K562 (cell line): ENCODE results near the gene MYO3B. TPM values are rescaled to one million over a fixed set of nuclear protein-coding genes. Genes with fewer than 3 reads are reported as not detected.
A peak's percentile ranks its signal among the peaks of the same experiment; 100 is the strongest.

ENCODE experiments used
- ARNT ChIP-seq, 2 experiments: fragments of 450-650 bp; IDR thresholded peaks; 2 replicates each; pipeline ENCODE4 v1.6.1; 2016; ENCODE audit warnings: mild to moderate bottlenecking in 1 of 2
- ATF7 ChIP-seq: fragments of 450-650 bp; IDR thresholded peaks from 2 replicates; pipeline ENCODE4 v1.7.1; 2014; ENCODE audit warnings: mild to moderate bottlenecking, moderate library complexity
- BCLAF1 ChIP-seq, 2 experiments: fragments of 450-650 bp in 1 of 2; IDR thresholded peaks; 2 replicates each; pipeline ENCODE4 v1.6.1; 2011 to 2017; ENCODE audit warnings: low read depth in 2 of 2, antibody characterized with exemption in 1 of 2, borderline replicate concordance in 1 of 2, low read length in 1 of 2, mild to moderate bottlenecking in 1 of 2, mixed read lengths in 1 of 2; ENCODE audit not compliant: control insufficient read depth in 1 of 2
- CHAMP1 ChIP-seq: fragments of 450-650 bp; IDR thresholded peaks from 2 replicates; pipeline ENCODE4 v1.6.1; 2016; ENCODE audit warnings: mild to moderate bottlenecking
- E2F5 ChIP-seq: sonication (generic); formaldehyde crosslinking; IDR thresholded peaks from 2 replicates; pipeline ENCODE4 v1.8.0; 2022; ENCODE audit warnings: mild to moderate bottlenecking, missing genetic modification reagents
- FOXM1 ChIP-seq, 2 experiments: fragments of 450-650 bp in 1 of 2; sonication (generic) in 1 of 2; formaldehyde crosslinking in 1 of 2; IDR thresholded peaks; 2 replicates each; pipeline versions ENCODE4 v1.6.1 to v1.9.0; 2017 to 2022; ENCODE audit warnings: low read depth in 2 of 2, mild to moderate bottlenecking in 2 of 2, missing genetic modification reagents in 1 of 2, moderate library complexity in 1 of 2
- GTF3C2 ChIP-seq: IDR thresholded peaks from 3 replicates; pipeline ENCODE4 v1.6.1; 2011; ENCODE audit warnings: borderline replicate concordance, mild to moderate bottlenecking, moderate library complexity; ENCODE audit not compliant: insufficient read length; ENCODE audit errors: extremely low read depth
- JUND ChIP-seq, 2 experiments: IDR thresholded peaks; 2 replicates in 1 of 2; 3 replicates in 1 of 2; pipeline ENCODE4 v1.6.1; 2011; ENCODE audit warnings: borderline replicate concordance in 2 of 2, low read depth in 2 of 2, low read length in 2 of 2, improper control_type of control experiment in 1 of 2, missing biosample characterization in 1 of 2, missing genetic modification characterization in 1 of 2, missing genetic modification reagents in 1 of 2
- MEIS2 ChIP-seq: fragments of 450-650 bp; IDR thresholded peaks from 2 replicates; pipeline ENCODE4 v1.6.1; 2014; ENCODE audit warnings: mild to moderate bottlenecking; ENCODE audit not compliant: partially characterized antibody
- PML ChIP-seq: IDR thresholded peaks from 2 replicates; pipeline ENCODE4 v1.6.1; 2012; ENCODE audit warnings: low read length, inconsistent platforms
- POLR2H ChIP-seq: IDR thresholded peaks from 2 replicates; pipeline ENCODE4 v1.6.1; 2016; ENCODE audit warnings: missing genetic modification characterization, low read depth, mild to moderate bottlenecking, control low read depth, missing compliant biosample characterization, moderate library complexity
- XRCC4 ChIP-seq: IDR thresholded peaks from one replicate; pipeline ENCODE4 v1.6.1; 2011; ENCODE audit not compliant: insufficient read depth, insufficient read length; ENCODE audit errors: extremely low read depth
- ZBTB7A ChIP-seq: IDR thresholded peaks from 2 replicates; pipeline ENCODE4 v1.6.1; 2011; ENCODE audit warnings: low read depth, mild to moderate bottlenecking, low read length, moderate library complexity, borderline replicate concordance; ENCODE audit not compliant: control insufficient read depth
- ZNF165 ChIP-seq: fragments of 250-450 bp; sonication (Bioruptor Pico); IDR thresholded peaks from 2 replicates; pipeline ENCODE4 v1.4.0; 2020; ENCODE audit warnings: borderline replicate concordance
- ZNF263 ChIP-seq: sonication (generic); formaldehyde crosslinking; IDR thresholded peaks from 2 replicates; pipeline ENCODE4 v1.8.0; 2022; ENCODE audit warnings: mild to moderate bottlenecking, missing genetic modification reagents, borderline replicate concordance
- polyA plus RNA-seq, 8 experiments: library from polyadenylated mRNA; depleted of rRNA in 4 of 8; stranded (reverse) in 5 of 8; unstranded in 3 of 8; fragments of >200 nt; fragmentation: Nextera tagmentation in 2 of 8; fragmentation: Illumina TruSeq in 1 of 8; extraction: Ambion mirVana in 2 of 8; extraction: Trizol in 1 of 8; gene quantifications; 2 replicates each; pipeline versions ENCODE4 v1.2.1 to v1.2.3, GENCODE V29; 2011 to 2014; ENCODE audit warnings: inconsistent platforms in 1 of 8, missing spikeins in 1 of 8
- total RNA-seq, 7 experiments: library from RNA; depleted of rRNA in 6 of 7; stranded (reverse); fragments of >200 nt in 6 of 7; fragmentation: Illumina TruSeq in 2 of 7; extraction: Trizol in 2 of 7; gene quantifications; 2 replicates each; pipeline versions ENCODE4 v1.2.1 to v1.2.3, GENCODE V29; 2011 to 2021; ENCODE audit warnings: low replicate concordance in 1 of 7

MYO3B gene
- total and polyA plus RNA-seq, 9 of the 15 experiments (the other 6 are each of a cell fraction or from before 2014, with no cell fraction given) = 2.7 to 6.5 (median 3.6) TPM

GRCh38 chr2:170235860-170236679 is 58.1 kb downstream of the MYO3B start (continued):
- TF ChIP-seq GTF3C2 (no peak), ZBTB7A (peak; percentile 98), FOXM1 (IDR thresholded peaks at IDR 0.05; ENCODE audit: low read depth) (peak; percentile 80), FOXM1 (CRISPR knock-in tag; IDR thresholded peaks at IDR 0.05; ENCODE audit: low read depth) (no peak), ATF7 (peak; percentile 54), CHAMP1 (peak; percentile 78), E2F5 (CRISPR knock-in tag) (no peak), MEIS2 (peak; percentile 81), ZNF263 (no peak), JUND (IDR thresholded peaks at IDR 0.05; ENCODE audit: borderline replicate concordance, low read depth, low read length) (0 out of 2 replicates have a peak, but pooled peaks have one; percentile 35), JUND (tag; IDR thresholded peaks at IDR 0.05; ENCODE audit: borderline replicate concordance, low read depth, low read length) (peak; percentile 48; the same call in 1 of the 3 replicates), POLR2H (tag) (peak; percentile 66; the same call in 1 of the 2 replicates), PML (peak; percentile 68; the same call in 1 of the 2 replicates), ZNF165 (CRISPR knock-in tag) (no peak), BCLAF1 (IDR thresholded peaks at IDR 0.05; ENCODE audit: borderline replicate concordance in 1 of 2, control insufficient read depth in 1 of 2, low read depth in 2 of 2, low read length in 1 of 2) (no peak), ARNT (IDR thresholded peaks at IDR 0.05) (peak; percentile 35 to 86; a peak in 3 of 4 replicates), XRCC4 (no peak)
